Measurements from ENCODE around the gene PCNX3.

GRCh38 chr11:65657426-65657825, 41.9 kb downstream of the PCNX3 start:
- TF ChIP-seq CTCF (IDR thresholded peaks at IDR 0.05; ENCODE audit: extremely low read depth in 1 of 2, insufficient read depth in 1 of 2, low read depth in 1 of 2, low read length in 2 of 2) (no peak), EZH2 (IDR thresholded peaks at IDR 0.05; ENCODE audit: borderline replicate concordance, low read depth, low read length, severe bottlenecking) (no peak), GATA2 (IDR thresholded peaks at IDR 0.05; ENCODE audit: insufficient read depth, insufficient read length, low read depth, low read length) (no peak), POLR2A (IDR thresholded peaks at IDR 0.05; ENCODE audit: low read depth, low read length) (no peak), FOS (IDR thresholded peaks at IDR 0.05; ENCODE audit: borderline replicate concordance, insufficient read depth, low read length) (no peak), JUN (IDR thresholded peaks at IDR 0.05; ENCODE audit: borderline replicate concordance, insufficient read depth, insufficient read length, low read depth) (no peak), POLR2AphosphoS5 (IDR thresholded peaks at IDR 0.05; ENCODE audit: insufficient read depth, low read depth, low read length) (no peak)
